H1 (cell line): ENCODE results near the gene RYK. TPM values are rescaled to one million over a fixed set of nuclear protein-coding genes. Genes with fewer than 3 reads are reported as not detected.

Source experiments
- CEBPB ChIP-seq: IDR thresholded peaks from 2 replicates; pipeline ENCODE4 v1.6.1; 2012; ENCODE audit warnings: low read depth, low read length
- GTF2F1 ChIP-seq: IDR thresholded peaks from 2 replicates; pipeline ENCODE4 v1.6.1; 2012; ENCODE audit warnings: low read depth, low read length, improper control_type of control experiment, borderline replicate concordance
- NANOG ChIP-seq: IDR thresholded peaks from 2 replicates; pipeline ENCODE4 v1.6.1; 2011; ENCODE audit warnings: low read length, low read depth, mild to moderate bottlenecking, inconsistent platforms; ENCODE audit not compliant: insufficient read depth, poor library complexity, severe bottlenecking
- RBBP5 ChIP-seq: IDR thresholded peaks from 2 replicates; pipeline ENCODE4 v1.7.1; 2012; ENCODE audit warnings: low read depth, mild to moderate bottlenecking, inconsistent platforms, low read length, moderate library complexity, borderline replicate concordance
- polyA plus RNA-seq, 7 experiments: library from polyadenylated mRNA; depleted of rRNA in 3 of 7; stranded (reverse) in 5 of 7; unstranded in 2 of 7; fragments of >200 nt in 5 of 7; fragments of 200-250 nt in 2 of 7; gene quantifications; 1 replicate in 5 of 7; 2 replicates in 1 of 7; 4 replicates in 1 of 7; pipeline versions ENCODE4 v1.2.1 to v1.2.3, GENCODE V29; 2011 to 2013; ENCODE audit warnings: missing spikeins in 2 of 7, mixed read lengths in 2 of 7
- total RNA-seq: library from RNA; stranded (reverse); fragmentation: NEBNext Ultra II Directional; extraction: Animal tissue kit (Norgen Biotek cat#: 25700); gene quantifications from 2 replicates; pipeline ENCODE4 v1.2.1, GENCODE V29; 2021

Gene RYK
- total and polyA plus RNA-seq, 2 of the 8 experiments (the other 6 are each of a cell fraction or from before 2014, with no cell fraction given) = 30.5 to 63.8 TPM

DNA sequence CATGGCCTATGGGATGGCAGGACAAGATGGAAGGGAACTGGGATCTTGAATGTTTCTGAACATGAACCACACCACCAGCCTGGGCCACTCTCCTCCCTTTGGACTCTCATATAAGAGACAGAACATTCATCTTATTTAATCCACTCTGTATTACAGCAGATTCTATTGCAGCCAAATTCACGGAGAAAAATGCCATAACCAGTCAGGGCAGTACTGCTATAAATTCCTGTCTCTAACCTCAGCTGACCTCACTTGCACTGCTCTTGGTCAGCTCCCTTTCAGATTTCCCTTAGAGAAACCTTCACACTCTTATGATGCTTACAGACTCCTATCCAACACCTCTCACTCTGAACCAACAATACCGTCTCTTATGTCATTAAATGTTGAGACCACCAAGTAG lies 101.4 kb downstream of the RYK start (continued):
- TF ChIP-seq NANOG (no peak), RBBP5 (no peak), GTF2F1 (no peak), CEBPB (no peak)
